ENCODE data around the gene PCDH1. TPM values are rescaled to one million over a fixed set of nuclear protein-coding genes. Genes with fewer than 3 reads are reported as not detected.

The PCDH1 gene
- total RNA-seq, 4 donors from 2014 or later, result 19.9 to 55.5 (median 44.9) TPM

- H3K36me3 ChIP-seq, result peaks cover 0 to 51% (median 0%) of the 10 kb centered on the region in 3 donors
- TF ChIP-seq EP300 (IDR thresholded peaks at IDR 0.05) (no peak), POLR2A (IDR thresholded peaks at IDR 0.05) (no peak)
- TF ChIP-seq, protein P1, sequence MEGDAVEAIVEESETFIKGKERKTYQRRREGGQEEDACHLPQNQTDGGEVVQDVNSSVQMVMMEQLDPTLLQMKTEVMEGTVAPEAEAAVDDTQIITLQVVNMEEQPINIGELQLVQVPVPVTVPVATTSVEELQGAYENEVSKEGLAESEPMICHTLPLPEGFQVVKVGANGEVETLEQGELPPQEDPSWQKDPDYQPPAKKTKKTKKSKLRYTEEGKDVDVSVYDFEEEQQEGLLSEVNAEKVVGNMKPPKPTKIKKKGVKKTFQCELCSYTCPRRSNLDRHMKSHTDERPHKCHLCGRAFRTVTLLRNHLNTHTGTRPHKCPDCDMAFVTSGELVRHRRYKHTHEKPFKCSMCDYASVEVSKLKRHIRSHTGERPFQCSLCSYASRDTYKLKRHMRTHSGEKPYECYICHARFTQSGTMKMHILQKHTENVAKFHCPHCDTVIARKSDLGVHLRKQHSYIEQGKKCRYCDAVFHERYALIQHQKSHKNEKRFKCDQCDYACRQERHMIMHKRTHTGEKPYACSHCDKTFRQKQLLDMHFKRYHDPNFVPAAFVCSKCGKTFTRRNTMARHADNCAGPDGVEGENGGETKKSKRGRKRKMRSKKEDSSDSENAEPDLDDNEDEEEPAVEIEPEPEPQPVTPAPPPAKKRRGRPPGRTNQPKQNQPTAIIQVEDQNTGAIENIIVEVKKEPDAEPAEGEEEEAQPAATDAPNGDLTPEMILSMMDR (IDR thresholded peaks at IDR 0.05), result no peak
Observed at GRCh38 chr5:141865406-141865805, 12.8 kb downstream of the PCDH1 start.

DNA sequence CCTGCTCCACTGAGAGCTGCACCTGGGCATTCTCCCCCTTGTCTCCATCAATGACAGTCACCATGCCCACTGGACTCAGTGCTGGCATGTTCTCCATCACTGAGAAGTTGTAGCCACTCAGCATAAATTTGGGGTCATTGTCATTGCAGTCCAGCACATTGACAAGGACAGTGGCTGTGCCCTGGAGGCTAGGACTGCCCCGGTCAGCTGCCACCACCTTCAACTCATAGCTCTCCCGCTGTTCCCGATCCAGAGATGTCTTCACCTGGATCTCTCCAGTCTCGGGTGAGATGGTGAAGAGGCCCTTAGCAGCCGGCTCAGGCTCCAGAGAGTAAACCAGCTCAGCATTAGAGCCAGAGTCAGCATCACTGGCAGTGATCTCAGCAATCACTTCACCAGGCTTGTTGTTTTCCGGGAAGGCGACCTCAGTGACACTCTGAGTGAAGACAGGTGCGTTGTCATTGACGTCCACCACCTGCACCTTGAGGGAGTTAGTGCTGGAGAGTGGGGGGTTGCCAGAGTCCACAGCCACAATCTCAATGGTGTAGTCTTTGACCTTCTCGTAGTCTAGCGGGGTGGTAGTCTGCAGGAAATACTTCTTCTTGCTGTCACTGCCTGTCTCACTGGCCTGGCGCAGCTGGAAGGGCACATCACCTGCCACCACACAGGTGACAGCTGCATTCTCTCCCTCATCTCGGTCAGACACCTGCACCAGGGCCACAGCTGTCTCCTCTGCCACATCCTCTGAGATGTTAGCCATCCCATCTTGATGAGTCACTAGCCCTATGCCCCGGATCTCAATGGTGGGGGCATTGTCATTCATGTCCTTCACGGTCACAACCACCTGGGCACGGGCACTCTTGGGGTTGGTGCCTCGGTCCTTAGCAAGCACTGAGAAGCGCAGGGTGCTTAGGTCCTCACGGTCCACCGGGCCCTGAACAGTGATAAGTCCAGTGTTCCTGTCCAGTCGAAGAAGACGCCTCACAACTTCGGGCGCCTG, 13.5 kb downstream of the PCDH1 start:
- H3K9me3 ChIP-seq, result no peaks in the 10 kb centered on the region
- no peak for DNase-seq (ENCODE audit: low spot score in 2 of 2)
- TF ChIP-seq, protein P1 (IDR thresholded peaks at IDR 0.05), result no peak
- no peak for TF ChIP-seq POLR2A (IDR thresholded peaks at IDR 0.05)
- no peak for TF ChIP-seq EP300 (IDR thresholded peaks at IDR 0.05)
- WGBS, 2 donors, result 84 to 91% methylated on average over 23 to 24 of the region's 24 CpGs
- peaks cover 0 to 14% (median 8%) of the 10 kb centered on the region in 4 donors for H3K4me1 ChIP-seq
- no peak overlapping the region for H3K4me3 ChIP-seq
- H3K36me3 ChIP-seq, result peaks cover 0 to 51% (median 0%) of the 10 kb centered on the region in 3 donors
- H3K27me3 ChIP-seq, result no peaks in the 10 kb centered on the region
- peak overlapping the region in 3 of 4 donors; percentile 9 to 84 (median 75) for H3K27ac ChIP-seq

More at GRCh38 chr5:141865406-141865805, 12.8 kb downstream of the PCDH1 start:
- H3K9me3 ChIP-seq, result no peaks in the 10 kb centered on the region
- H3K4me3 ChIP-seq, result no peak overlapping the region
- peaks cover 0 to 21% (median 8%) of the 10 kb centered on the region in 4 donors for H3K4me1 ChIP-seq
- 77 to 79% methylated on average over 2 of the region's 2 CpGs for WGBS, 2 donors
- peak overlapping the region; percentile 9 to 84 (median 70) for H3K27ac ChIP-seq
- H3K27me3 ChIP-seq, result no peaks in the 10 kb centered on the region
- no peak for DNase-seq (ENCODE audit: low spot score in 2 of 2)

DNA sequence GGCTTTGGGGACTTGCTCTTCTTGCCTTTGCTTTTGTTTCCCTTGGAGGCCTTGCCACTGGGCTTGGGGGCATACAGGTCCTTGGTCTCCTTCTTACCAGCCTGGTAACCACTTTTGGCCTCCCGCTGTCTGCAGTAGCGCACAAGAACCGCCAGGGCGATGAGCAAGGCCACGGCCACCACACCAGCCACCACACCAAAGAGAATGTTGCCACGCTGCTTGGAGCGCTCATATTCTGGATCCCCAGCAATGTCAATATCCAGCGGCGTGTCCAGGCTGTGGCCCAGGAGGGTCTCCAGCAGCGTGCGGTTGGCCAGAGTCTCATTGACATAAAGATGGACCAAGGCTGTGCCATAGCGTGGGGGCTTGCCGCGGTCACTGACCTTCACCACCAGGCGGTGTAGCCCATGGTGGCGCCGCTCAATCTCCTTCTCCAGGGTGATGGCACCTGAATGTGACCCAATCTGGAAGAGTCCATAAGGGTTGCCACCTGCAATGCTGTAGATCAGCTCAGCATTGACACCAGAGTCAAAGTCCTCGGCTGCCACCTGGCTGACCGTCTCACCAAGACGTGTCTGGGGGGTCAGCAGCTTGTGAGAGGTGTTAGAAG, 14.5 kb downstream of the PCDH1 start:
- 92 to 94% methylated on average over 13 to 20 of the region's 20 CpGs for WGBS, 2 donors
- no peak for DNase-seq (ENCODE audit: low spot score in 2 of 2)
- Histone ChIP-seq H3K36me3 (peaks cover 0 to 45% (median 0%) of the 10 kb centered on the region in 3 donors), H3K27me3 (no peaks in the 10 kb centered on the region), H3K9me3 (no peaks in the 10 kb centered on the region), H3K27ac (no peak overlapping the region), H3K4me1 (peaks cover 0 to 14% (median 6%) of the 10 kb centered on the region in 4 donors), H3K4me3 (no peak overlapping the region)
- TF ChIP-seq, protein P1 (IDR thresholded peaks at IDR 0.05), result no peak
- TF ChIP-seq EP300 (IDR thresholded peaks at IDR 0.05), result no peak
- TF ChIP-seq POLR2A (IDR thresholded peaks at IDR 0.05), result no peak

DNA sequence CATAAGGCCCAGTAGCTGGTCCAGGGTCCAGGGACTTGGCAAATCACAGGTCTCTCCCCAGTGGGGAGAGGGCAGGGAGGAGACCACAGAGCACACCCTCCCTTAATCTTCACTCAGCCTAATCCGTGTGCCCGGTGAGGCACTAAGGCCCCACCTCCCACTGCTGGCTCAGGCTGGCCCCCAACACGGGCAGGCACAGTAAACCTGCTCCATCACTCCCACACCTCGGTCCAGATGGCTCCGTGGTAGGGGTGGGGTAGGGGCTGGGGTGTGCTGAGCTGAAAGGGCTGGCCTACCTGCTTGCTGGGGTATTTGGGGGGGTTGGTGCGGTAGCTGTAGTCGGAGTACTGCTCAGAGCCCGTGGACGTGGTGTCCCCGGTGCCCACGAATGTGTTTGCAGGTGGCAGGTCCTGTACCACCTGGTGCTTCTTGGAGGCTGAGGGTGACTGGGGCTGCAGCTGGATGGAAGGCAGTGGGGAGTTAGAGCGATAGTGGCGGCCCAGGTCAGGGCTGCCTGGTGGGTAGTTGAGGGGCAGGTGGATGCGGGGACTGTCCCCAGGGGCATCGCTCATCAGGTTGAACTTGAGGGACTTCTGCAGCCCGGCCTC, 15.2 kb downstream of the PCDH1 start:
- Histone ChIP-seq H3K9me3 (no peaks in the 10 kb centered on the region), H3K27ac (peak overlapping the region in 1 of 4 donors; percentile 4), H3K4me3 (no peak overlapping the region), H3K27me3 (no peaks in the 10 kb centered on the region), H3K4me1 (peaks cover 0 to 17% (median 6%) of the 10 kb centered on the region in 4 donors), H3K36me3 (peaks cover 0 to 40% (median 0%) of the 10 kb centered on the region in 3 donors)
- DNase-seq (ENCODE audit: low spot score in 2 of 2), result no peak
- 87 to 89% methylated on average over 15 to 16 of the region's 16 CpGs for WGBS, 2 donors
- TF ChIP-seq, protein P1 (IDR thresholded peaks at IDR 0.05), result no peak
- TF ChIP-seq POLR2A (IDR thresholded peaks at IDR 0.05) (no peak), EP300 (IDR thresholded peaks at IDR 0.05) (no peak)
